B cell (primary cell): Measurements from ENCODE around the gene AS3MT.

ENCODE experiments used
- EZH2 ChIP-seq: IDR thresholded peaks from 2 replicates; pipeline ENCODE4 v1.6.1; 2012; ENCODE audit warnings: borderline replicate concordance, low read depth, mild to moderate bottlenecking, moderate library complexity, low read length; ENCODE audit not compliant: insufficient read depth, poor library complexity, severe bottlenecking
- TF ChIP-seq, protein P1 (sequence below): fragments of 200-600 bp; IDR thresholded peaks from one replicate; pipeline ENCODE4 v1.8.0; 2022; ENCODE audit warnings: antibody characterized with exemption, mild to moderate bottlenecking

- TF ChIP-seq, protein P1, sequence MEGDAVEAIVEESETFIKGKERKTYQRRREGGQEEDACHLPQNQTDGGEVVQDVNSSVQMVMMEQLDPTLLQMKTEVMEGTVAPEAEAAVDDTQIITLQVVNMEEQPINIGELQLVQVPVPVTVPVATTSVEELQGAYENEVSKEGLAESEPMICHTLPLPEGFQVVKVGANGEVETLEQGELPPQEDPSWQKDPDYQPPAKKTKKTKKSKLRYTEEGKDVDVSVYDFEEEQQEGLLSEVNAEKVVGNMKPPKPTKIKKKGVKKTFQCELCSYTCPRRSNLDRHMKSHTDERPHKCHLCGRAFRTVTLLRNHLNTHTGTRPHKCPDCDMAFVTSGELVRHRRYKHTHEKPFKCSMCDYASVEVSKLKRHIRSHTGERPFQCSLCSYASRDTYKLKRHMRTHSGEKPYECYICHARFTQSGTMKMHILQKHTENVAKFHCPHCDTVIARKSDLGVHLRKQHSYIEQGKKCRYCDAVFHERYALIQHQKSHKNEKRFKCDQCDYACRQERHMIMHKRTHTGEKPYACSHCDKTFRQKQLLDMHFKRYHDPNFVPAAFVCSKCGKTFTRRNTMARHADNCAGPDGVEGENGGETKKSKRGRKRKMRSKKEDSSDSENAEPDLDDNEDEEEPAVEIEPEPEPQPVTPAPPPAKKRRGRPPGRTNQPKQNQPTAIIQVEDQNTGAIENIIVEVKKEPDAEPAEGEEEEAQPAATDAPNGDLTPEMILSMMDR, result no peak
- TF ChIP-seq EZH2, result no peak
Observed at GRCh38 chr10:102900006-102900405, 30.7 kb downstream of the AS3MT start.
